Measurements from ENCODE around the gene SLC6A3.
"Not testable (repeated sequence)": the region's sequence is repeated elsewhere in the genome, so short reads cannot be mapped to it uniquely, and the experiment has no call there.

The SLC6A3 gene

GRCh38 chr5:1477341-1477740 is 32.1 kb upstream of the SLC6A3 start:
- no peak for DNase-seq

- no peak for DNase-seq
Measured at GRCh38 chr5:1476967-1477310, 31.7 kb upstream of the SLC6A3 start.

GRCh38 chr5:1476181-1476966 is 31.1 kb upstream of the SLC6A3 start:
- no peak for DNase-seq

- DNase-seq = not testable (repeated sequence)
Measured at GRCh38 chr5:1475544-1475900, 30.3 kb upstream of the SLC6A3 start.

GRCh38 chr5:1474866-1475543 is 29.8 kb upstream of the SLC6A3 start:
- no peak for DNase-seq

GRCh38 chr5:1474183-1474839 is 29.1 kb upstream of the SLC6A3 start:
- DNase-seq = no peak

GRCh38 chr5:1473746-1474145 is 28.5 kb upstream of the SLC6A3 start:
- DNase-seq = no peak

GRCh38 chr5:1472964-1473628 is 27.9 kb upstream of the SLC6A3 start:
- DNase-seq = no peak

- DNase-seq = no peak
Measured at GRCh38 chr5:1471997-1472963, 27.0 kb upstream of the SLC6A3 start.

GRCh38 chr5:1471240-1471853 is 26.1 kb upstream of the SLC6A3 start:
- DNase-seq = no peak

GRCh38 chr5:1470762-1471211 is 25.5 kb upstream of the SLC6A3 start:
- DNase-seq = no peak

GRCh38 chr5:1468629-1469527 is 23.6 kb upstream of the SLC6A3 start:
- no peak for DNase-seq

- DNase-seq = peak in 1 of 2 experiments; percentile 68
Measured at GRCh38 chr5:1468247-1468612, 23.0 kb upstream of the SLC6A3 start.

GRCh38 chr5:1467341-1468246 is 22.4 kb upstream of the SLC6A3 start:
- DNase-seq = no peak

GRCh38 chr5:1466631-1467265 is 21.5 kb upstream of the SLC6A3 start:
- DNase-seq = no peak

GRCh38 chr5:1465966-1466471 is 20.8 kb upstream of the SLC6A3 start:
- DNase-seq = no peak

- no peak for DNase-seq
Measured at GRCh38 chr5:1465117-1465516, 19.9 kb upstream of the SLC6A3 start.

- DNase-seq = no peak
Measured at GRCh38 chr5:1464511-1464910, 19.3 kb upstream of the SLC6A3 start.

GRCh38 chr5:1464096-1464446 is 18.8 kb upstream of the SLC6A3 start:
- DNase-seq = no peak
